ENCODE measurements around the gene MBOAT2.
"Not testable (repeated sequence)": the region's sequence is repeated elsewhere in the genome, so short reads cannot be mapped to it uniquely, and the experiment has no call there.

Gene MBOAT2

DNA sequence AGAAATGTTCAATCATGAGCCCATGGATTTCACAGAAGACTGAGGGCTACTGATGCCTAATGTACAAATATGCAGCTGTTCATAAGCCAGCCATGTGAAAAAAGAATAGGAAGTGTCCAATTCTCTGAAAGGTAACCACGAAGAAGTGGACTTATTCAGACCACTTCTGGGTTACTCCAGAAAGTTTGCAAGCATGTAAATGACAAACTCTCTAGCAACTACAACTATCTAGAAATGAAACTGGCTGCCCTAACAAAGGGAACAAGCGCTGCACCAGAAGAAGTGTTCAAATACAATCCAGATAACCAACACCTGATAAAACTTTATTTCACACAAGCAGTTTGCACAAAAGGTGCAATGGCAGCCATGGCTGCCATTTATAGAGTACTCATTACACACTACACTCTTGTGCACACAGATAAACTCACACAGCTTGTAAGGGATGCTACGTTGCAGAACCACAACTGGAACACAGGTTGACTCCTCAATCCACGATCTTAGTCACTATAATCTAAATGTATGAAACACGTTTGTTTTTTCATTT, 13.9 kb downstream of the MBOAT2 start:
- no peak for DNase-seq

DNA sequence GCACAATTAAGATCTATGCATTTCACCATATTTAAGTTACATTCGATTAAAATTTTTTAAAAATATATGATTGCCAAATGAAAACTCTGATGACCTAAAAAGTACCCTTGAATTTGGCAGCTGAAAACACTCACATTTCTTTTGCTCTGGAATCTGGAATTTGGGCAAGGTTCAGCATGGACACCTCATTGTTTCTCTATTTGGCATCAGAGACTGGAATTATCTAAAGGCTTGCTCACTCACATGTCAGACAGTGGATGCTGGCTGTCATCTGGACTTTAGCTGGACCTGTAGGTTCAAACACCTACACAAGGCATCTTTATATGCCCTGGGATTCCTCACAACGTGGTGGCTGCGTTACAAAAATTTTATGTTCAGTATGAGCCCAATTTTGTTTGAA, 16.1 kb downstream of the MBOAT2 start:
- no peak for DNase-seq

DNA sequence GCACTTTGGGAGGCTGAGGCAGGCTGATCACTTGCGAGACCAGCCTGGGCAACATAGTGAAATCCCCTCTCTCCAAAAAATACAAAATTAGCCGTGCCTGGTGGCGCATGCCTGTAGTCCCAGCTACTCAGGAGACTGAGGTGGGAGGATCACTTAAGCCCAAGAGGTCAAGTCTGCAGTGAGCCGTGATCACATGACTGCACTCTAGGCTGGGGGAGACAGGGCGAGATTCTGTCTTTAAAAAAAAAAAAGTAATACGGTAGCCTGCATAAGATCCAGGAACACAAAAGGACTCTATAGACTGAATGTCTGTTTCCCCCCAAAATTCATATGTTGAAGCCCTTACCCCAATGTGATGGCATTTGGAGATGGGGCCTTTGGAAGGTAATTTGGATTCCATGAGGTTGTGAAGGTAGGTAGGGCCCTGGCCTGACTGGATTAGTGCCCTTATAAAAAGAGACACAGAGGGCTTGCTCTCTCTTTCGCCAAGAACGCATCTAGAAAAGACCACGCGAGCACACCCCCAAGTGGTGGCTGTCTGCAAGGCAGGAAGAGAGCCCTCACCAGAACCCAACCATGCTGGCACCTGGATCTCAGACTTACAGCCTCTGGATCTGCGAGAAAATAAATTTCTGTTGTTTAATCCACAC, 17.0 kb downstream of the MBOAT2 start:
- no peak for DNase-seq

DNA sequence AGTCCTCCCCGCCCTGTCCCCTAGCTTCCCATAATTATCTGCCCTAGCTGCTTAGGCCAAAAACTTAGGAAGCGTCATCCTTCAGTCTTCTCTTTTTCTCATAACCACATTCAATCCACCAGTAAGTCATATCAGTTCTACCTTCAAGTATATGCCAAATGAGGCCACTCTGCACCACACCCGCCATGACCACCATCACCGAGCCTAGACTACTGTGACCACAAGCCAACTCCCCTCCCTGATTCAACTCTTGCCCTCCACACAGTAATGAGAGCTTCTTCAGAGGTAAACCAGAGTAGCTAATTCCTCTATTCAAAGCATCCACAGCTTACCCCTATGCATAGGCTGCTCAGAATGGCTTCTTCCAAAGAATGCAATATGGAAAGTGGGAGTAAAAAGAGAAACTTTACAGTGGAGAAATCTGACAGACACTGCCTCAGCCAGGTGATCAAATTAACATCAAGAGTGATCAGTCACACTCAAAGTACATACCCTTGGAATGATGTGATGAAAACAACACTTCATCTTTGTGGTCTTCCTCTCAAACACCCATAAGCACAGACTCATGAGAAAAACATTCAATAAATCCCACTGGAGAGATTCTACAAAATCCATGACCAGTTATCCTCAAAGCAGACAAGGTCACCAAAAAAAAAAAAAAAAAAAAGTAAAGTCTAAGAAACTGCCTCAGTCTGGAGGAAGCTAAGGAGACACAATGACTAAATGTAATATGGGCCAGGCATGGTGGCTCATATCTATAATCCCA, 17.7 kb downstream of the MBOAT2 start:
- no peak for DNase-seq

DNA sequence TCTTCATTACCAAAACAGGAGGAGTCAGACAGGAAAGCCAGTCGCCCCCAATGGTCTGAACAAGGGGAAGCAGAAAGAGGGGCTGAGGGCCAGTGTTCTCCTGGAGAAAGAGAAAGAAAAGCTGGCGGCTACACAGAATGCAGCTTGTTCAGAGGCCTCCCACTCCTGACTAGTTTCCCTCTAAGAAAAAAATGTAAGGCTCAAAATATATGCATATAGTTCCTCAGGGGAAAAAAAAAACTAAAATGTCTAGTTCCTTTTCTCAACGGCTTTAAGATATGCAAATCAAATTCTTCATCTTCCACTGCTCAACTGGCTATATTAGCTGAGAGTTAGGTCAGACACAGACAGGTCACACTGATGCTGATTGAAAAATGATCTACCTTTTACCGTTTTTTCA, 18.6 kb downstream of the MBOAT2 start:
- no peak for DNase-seq

DNA sequence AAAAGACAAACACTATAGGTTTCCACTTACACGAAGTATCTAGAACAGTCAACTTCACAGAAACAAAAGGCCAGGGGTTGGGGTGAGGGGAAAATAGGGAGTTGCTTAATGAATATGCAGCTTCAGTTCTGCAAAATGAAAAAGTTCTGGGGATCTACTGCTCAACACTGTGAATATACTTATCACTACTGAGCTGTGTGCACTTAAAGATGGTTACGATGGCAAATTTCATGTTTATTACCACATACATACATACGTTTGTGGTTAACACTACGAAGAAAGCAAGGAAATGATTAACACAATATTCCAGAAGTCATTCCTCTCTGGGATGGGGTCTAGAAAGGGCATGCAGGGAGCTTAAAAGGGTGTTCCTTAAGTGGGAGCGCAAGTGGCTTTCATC, 19.3 kb downstream of the MBOAT2 start:
- no peak for DNase-seq

DNA sequence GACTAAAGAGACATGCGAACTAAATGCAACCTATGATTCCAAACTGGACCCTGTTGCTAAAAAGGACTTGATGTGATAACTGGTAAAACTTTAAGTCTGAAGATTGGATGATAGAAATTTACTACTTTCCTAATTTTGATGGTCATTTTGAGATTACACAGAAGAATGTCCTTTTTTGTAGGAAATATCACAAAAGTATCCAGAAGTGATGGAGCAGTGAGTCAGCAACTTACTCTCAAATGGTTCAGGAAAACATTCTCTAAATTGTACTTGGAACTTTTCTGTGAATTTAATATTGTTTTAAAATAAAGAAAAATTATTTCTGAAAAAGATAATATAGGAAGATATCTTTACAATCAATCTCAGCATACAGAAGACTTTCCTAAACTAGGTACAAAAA, 19.9 kb downstream of the MBOAT2 start:
- no peak for DNase-seq

DNA sequence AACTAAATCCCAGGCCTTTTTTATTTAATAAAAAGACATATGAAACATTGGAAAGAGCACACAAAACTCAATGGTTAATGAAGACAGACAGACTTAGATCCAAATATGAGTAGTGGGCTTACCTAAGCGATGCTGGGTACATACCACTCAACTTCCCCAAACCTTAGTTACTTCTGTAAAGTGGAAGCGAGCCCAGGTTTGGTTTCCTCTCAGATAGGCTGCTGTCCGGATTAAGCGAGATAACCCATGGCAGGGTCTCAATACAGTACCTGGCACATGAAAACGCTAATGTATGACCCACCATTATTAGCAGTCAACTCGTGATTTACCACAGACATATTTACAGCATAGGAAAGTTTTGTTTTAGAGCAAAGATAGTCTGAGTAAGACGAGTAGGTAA, 21.6 kb downstream of the MBOAT2 start:
- no peak for DNase-seq

DNA sequence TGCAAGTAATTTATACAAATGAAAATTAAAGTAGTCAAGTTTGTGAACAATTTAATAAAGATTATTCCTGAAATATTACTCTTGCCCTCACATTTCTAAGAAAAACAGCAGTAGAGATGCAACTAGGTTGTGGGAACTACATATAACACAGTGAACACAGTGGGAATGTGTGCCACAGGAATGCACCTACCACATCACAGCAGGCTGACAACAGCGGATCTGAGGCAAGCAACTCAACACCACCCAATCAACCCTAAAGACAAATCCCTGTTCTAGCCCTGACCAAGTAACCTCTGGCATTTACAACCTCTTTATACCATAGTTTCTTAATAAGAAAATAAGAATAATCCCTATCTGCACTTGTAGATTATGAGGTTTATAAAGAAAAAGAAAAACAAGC, 23.4 kb downstream of the MBOAT2 start:
- no peak for DNase-seq

DNA sequence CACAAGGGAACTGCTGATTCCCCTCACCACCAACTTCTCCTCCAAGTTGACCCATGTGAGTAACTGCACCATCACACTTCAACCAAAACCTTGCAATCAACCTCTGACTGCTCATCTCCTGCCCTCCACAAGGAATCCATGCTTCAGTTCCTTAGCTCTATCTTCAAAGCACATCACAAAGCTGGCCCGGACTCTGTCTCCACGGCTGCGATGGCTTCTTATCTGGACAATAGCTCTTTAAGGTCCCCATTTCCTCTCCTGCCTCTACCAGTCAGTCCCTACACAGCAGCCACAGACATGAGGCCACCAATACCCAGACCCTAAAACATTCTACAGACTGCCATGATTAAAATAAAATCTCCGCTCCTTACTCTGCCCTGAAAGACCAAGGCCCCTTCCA, 25.7 kb downstream of the MBOAT2 start:
- DNase-seq, result no peak

DNA sequence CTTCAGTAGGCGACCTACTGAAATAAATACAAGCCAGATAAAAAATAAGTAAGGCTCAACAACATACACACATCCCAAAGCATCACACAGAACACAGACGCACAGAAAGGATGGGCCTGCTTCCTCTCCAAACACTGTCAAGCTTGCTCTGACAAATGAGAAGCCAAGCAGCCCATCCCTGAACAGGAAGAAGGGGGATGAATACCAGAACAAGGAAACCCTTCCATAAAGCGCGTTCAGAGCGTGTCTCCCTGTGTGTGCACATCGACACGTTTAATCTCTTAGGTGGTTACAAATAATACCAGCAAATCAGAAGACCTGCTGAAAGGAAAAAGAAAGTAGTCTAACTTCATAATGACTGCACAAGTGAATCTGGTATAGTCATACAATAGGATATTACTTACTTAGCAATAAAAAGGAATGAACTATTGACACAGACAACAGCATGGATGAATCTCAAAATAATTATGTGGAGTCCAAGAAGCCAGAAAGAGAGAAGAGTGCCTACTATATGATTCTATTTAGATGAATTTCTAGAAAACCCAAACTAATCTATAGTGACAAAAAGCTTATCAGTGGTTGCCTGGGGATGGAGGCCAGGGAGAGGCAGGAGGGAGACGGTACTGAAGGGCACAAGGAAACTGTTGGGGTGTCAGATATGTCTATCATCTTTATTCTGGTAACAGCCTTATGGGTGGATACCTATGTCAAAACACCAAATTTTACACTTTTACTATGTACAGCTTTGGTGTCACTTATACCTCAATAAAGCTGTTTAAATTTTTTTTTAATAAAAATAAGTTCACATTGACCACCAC, 26.8 kb downstream of the MBOAT2 start:
- no peak for DNase-seq

DNA sequence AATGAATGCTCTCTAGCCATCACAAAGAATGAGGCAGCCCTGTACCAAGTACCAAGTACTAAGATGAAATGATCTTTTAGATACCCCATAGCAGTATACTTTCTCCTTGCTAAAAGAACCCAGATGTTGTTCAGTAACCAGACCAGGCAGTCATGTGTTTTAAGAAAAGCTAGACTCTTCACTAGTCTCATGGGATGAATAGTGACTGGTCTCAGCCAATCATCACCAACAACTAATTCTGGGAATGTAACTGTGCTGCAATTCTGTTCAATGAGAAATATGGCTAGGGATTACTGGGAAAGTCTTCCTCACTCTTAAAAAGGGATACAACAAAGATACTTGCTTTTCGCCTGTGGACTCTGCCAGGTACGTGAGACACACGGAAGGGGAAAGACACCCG, 29.5 kb downstream of the MBOAT2 start:
- no peak for DNase-seq

DNA sequence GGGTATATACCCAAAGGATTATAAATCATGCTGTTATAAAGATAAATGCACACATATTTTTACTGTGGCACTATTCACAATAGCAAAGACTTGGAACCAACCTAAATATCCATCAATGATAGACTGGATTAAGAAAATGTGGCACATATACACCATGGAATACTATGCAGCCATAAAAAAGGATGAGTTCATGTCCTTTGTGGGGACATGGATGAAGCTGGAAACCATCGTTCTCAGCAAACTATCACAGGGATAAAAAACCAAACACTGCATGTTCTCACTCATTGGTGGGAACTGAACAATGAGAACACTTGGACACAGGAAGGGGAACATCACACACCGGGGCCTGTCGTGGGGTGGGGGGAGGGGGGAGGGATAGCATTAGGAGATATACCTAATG, 30.5 kb downstream of the MBOAT2 start:
- DNase-seq, result not testable (repeated sequence)

DNA sequence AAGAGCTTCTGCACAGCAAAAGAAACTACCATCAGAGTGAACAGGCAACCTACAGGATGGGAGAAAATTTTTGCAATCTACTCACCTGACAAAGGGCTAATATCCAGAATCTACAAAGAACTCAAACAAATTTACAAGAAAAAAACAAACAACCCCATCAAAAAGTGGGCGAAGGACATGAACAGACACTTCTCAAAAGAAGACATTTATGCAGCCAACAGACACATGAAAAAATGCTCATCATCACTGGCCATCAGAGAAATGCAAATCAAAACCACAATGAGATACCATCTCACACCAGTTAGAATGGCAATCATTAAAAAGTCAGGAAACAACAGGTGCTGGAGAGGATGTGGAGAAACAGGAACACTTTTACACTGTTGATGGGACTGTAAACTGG, 30.9 kb downstream of the MBOAT2 start:
- not testable (repeated sequence) for DNase-seq

DNA sequence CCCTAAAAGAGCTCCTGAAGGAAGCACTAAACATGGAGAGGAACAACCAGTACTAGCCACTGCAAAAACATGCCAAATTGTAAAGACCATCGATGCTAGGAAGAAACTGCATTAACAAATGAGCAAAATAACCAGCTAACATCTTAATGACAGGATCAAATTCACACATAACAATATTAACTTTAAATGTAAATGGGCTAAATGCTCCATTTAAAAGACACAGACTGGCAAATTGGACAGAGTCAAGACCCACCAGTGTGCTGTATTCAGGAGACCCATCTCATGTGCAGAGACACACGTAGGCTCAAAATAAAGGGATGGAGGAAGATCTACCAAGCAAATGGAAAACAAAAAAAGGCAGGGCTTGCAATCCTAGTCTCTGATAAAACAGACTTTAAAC, 34.1 kb downstream of the MBOAT2 start:
- DNase-seq, result not testable (repeated sequence)

DNA sequence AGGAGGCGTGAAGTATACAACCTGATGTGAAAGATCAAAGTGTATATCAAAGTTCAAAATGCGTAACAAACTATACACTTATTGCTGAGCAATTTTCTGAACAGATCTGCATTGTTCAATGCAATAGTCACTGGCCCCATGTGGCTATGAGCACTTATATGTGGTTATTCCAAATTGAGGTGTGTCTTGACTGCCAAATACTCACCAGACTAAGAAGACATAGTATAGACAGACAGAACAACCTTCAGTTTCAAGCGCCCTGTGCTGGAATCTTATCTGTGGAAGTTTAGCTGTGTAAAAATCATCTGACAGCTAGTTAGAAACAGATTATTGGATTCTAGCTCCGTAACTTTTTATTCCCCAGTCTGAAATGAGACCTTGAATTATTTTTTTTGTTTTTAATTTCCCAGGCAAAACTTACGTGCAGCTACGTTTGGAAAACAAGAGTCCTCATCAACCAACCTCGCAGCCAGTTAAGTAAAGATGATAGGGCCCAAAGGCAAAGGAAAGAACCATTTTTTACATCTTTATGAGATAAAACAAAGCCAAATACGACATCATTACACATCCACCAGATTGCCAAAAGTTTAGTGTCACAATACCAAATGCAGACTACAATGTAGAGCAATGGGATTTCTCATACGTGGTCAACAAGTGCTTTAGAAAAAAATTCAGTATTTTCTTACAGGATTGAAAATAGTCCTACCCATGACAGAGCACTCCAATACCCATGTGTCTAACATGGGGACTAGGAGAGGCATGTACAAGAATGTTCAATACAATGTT, 37.2 kb downstream of the MBOAT2 start:
- DNase-seq, result no peak

DNA sequence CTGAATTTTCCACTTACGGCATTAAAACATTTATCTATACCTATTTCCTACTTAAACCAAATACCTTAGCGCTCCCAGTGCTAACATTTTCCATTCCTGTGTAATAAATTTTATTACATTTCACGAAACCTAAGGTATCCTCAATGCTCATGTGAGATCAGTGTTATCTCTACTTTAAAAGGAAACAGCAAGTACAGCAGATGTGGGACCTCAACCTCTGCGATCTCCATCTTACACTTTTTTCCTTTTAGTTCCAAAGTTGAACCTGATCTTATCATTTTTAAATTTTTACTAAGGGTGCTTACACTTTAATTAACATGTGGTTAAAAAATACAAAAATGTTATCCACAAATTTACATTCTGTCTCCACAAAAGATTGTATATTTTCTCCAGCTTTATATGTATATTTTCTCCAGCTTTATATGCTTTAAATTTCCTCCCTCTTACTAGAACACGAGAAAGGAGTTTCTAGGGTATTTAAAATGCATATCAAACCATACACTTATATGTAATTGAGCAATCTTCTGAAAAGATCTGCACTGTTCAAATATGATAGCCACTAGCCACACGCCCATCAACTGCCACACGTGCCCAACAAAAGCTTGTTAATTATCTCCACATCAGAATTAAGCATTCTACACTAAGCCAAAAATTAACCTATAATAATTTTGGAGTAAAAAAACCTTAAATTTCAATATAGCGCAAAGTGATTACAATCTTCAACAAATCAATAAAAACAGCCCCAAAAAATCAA, 38.1 kb downstream of the MBOAT2 start:
- DNase-seq, result no peak

DNA sequence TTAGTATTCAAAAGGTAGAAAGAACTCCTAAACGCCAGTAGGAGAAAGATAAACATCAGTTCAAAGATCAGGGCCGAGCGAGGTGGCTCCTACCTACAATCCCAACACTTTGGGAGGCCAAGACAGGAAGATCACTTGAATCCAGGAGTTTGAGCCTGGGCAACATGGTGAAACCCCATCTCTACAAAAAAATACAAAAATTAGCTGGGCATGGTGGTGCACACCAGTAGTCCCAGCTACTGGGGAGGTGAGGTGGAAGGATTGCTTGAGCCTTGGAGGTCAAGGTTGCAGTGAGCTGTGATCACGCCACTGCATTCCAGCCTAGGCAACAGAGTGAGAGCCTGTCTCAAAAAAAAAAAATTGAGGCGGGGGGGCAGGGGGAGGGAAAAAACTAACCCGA, 40.6 kb downstream of the MBOAT2 start:
- DNase-seq, result no peak

DNA sequence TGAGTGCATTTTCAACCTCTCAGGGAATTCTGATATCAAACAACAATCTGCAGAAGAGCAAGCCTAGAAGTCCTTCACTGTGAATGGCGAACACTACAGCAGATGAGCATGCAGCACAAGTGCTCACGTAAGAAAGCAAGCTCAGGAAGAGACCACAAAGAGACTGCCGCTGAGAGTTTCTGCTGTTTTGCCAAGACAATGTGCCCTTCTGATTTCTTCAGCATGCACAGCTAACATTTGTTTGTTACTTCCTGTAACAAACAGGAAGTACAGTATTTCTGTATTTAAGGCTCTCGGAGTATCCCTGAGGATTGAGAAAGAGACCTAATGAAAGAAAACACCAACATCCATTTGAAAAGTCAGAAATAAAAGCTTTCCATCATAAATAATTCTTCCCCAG, 45.9 kb downstream of the MBOAT2 start:
- no peak for DNase-seq

DNA sequence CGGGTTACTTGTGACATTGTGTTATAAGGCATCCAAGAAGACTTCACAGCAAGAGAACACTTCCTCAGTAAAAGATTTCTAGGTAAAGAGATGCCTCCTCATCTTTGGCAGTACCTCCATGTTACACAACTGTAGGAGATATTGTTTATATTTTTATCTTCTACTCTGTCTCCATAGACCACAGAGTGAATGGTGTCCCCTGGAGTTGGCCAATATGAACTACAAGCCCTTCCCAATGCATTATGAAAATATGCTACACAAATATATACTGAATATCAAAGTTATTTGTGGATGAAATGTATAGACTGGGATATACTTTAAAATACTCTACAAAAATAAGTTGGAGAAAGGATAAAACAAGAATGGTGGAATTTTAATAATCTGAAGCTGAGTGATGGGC, 46.7 kb downstream of the MBOAT2 start:
- DNase-seq, result no peak

DNA sequence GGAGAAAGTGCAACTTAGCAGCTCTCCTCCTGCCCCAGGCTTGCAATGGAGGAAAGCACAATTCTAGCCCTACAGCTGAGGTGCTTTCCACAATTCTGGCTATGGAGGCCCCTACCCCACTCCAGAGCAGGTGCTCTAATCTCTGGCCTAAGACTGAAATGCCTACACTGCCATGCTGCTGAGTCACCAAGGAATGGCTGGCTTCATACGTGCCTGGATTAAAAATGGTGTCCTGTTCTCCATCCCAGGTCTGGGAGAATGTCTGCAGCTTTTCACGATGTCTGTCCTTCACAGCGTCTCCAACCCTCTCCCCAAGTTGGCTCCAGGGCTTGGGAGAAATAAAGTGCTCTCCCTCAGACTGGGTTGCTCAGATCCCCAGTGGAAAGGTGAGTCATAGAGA, 48.5 kb downstream of the MBOAT2 start:
- DNase-seq, result no peak

DNA sequence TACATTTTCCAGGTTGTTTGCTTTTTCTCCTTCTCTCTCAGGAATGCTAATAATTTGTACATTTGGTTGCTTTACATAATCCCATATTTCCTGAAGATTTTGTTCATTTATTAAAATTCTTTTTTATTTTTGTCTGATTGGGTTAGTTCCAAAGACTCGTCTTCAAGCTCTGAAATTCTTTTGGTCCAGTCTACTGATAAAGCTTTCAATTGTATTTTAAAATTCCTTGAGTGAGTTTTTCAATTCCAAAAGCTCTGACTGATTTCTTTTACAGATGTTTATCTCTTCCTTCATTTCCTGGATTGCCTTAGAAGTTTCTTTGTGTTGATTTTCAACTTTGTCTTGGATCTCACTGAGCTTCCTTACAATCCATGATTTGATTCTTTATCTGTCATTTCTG, 50.0 kb downstream of the MBOAT2 start:
- no peak for DNase-seq
